ENCODE data around the gene FNDC7. TPM values are rescaled to one million over a fixed set of nuclear protein-coding genes. Genes with fewer than 3 reads are reported as not detected.

FNDC7 gene
- total RNA-seq, 1 donor from 2014 or later: under 0.01 TPM

- FAIRE-seq (no peak), DNase-seq (ENCODE audit: low read depth) (peak; percentile 90)
- Histone ChIP-seq H3K36me3 (ENCODE audit: control insufficient read depth, insufficient read depth, low read length) (peaks cover 3% of the 10 kb centered on the region), H3K4me3 (ENCODE audit: low read depth, low read length) (no peak overlapping the region), H3K27me3 (ENCODE audit: control insufficient read depth, insufficient read depth, low read length) (no peaks in the 10 kb centered on the region)
- no peak for TF ChIP-seq CTCF (IDR thresholded peaks at IDR 0.05; ENCODE audit: insufficient read depth, low read length, severe bottlenecking)
Measured at GRCh38 chr1:108749081-108749480, 36.4 kb downstream of the FNDC7 start.

GRCh38 chr1:108750476-108751181 lies 37.9 kb downstream of the FNDC7 start:
- no peaks in the 10 kb centered on the region for H3K27me3 ChIP-seq (ENCODE audit: control insufficient read depth, insufficient read depth, low read length)
- peaks cover 5% of the 10 kb centered on the region for H3K36me3 ChIP-seq (ENCODE audit: control insufficient read depth, insufficient read depth, low read length)
- H3K4me3 ChIP-seq (ENCODE audit: low read depth, low read length): no peak overlapping the region
- no peak for DNase-seq (ENCODE audit: low read depth)
- FAIRE-seq: no peak
- TF ChIP-seq CTCF (IDR thresholded peaks at IDR 0.05; ENCODE audit: insufficient read depth, low read length, severe bottlenecking): no peak

GRCh38 chr1:108753363-108753762 lies 40.7 kb downstream of the FNDC7 start:
- Histone ChIP-seq H3K4me3 (ENCODE audit: low read depth, low read length) (no peak overlapping the region), H3K27me3 (ENCODE audit: control insufficient read depth, insufficient read depth, low read length) (no peaks in the 10 kb centered on the region), H3K36me3 (ENCODE audit: control insufficient read depth, insufficient read depth, low read length) (peaks cover 5% of the 10 kb centered on the region)
- FAIRE-seq (no peak), DNase-seq (ENCODE audit: low read depth) (no peak)
- TF ChIP-seq CTCF (IDR thresholded peaks at IDR 0.05; ENCODE audit: insufficient read depth, low read length, severe bottlenecking): no peak

- no peak for FAIRE-seq
- no peak for DNase-seq (ENCODE audit: low read depth)
- TF ChIP-seq CTCF (IDR thresholded peaks at IDR 0.05; ENCODE audit: insufficient read depth, low read length, severe bottlenecking): no peak
- Histone ChIP-seq H3K36me3 (ENCODE audit: control insufficient read depth, insufficient read depth, low read length) (peaks cover 5% of the 10 kb centered on the region), H3K4me3 (ENCODE audit: low read depth, low read length) (no peak overlapping the region), H3K27me3 (ENCODE audit: control insufficient read depth, insufficient read depth, low read length) (no peaks in the 10 kb centered on the region)
Measured at GRCh38 chr1:108758796-108759195, 46.1 kb downstream of the FNDC7 start.

GRCh38 chr1:108767115-108767514 lies 54.4 kb downstream of the FNDC7 start:
- H3K36me3 ChIP-seq (ENCODE audit: control insufficient read depth, insufficient read depth, low read length): peaks cover 2% of the 10 kb centered on the region
- no peak for FAIRE-seq
- no peak for TF ChIP-seq CTCF (IDR thresholded peaks at IDR 0.05; ENCODE audit: insufficient read depth, low read length, severe bottlenecking)

GRCh38 chr1:108767708-108768107 lies 55.0 kb downstream of the FNDC7 start:
- TF ChIP-seq CTCF (IDR thresholded peaks at IDR 0.05; ENCODE audit: insufficient read depth, low read length, severe bottlenecking): no peak
- FAIRE-seq: no peak

More at GRCh38 chr1:108767115-108767514, 54.4 kb downstream of the FNDC7 start:
- Histone ChIP-seq H3K4me3 (ENCODE audit: low read depth, low read length) (no peak overlapping the region), H3K27me3 (ENCODE audit: control insufficient read depth, insufficient read depth, low read length) (no peaks in the 10 kb centered on the region)
- DNase-seq (ENCODE audit: low read depth): no peak

More at GRCh38 chr1:108767708-108768107, 55.0 kb downstream of the FNDC7 start:
- Histone ChIP-seq H3K4me3 (ENCODE audit: low read depth, low read length) (no peak overlapping the region), H3K27me3 (ENCODE audit: control insufficient read depth, insufficient read depth, low read length) (no peaks in the 10 kb centered on the region), H3K36me3 (ENCODE audit: control insufficient read depth, insufficient read depth, low read length) (peaks cover 2% of the 10 kb centered on the region)
- no peak for DNase-seq (ENCODE audit: low read depth)
